GM19395 (cell line): ENCODE measurements around the gene BMAL1.
"Not testable (repeated sequence)": the region's sequence is repeated elsewhere in the genome, so short reads cannot be mapped to it uniquely, and the experiment has no call there.

Experiments used
- ATAC-seq: cut with Tn5 transposase; IDR thresholded peaks from one replicate; pipeline ENCODE4 v1.9.1; 2021; ENCODE audit warnings: mild to moderate bottlenecking, moderate library complexity; ENCODE audit not compliant: unreplicated experiment

Gene BMAL1

DNA sequence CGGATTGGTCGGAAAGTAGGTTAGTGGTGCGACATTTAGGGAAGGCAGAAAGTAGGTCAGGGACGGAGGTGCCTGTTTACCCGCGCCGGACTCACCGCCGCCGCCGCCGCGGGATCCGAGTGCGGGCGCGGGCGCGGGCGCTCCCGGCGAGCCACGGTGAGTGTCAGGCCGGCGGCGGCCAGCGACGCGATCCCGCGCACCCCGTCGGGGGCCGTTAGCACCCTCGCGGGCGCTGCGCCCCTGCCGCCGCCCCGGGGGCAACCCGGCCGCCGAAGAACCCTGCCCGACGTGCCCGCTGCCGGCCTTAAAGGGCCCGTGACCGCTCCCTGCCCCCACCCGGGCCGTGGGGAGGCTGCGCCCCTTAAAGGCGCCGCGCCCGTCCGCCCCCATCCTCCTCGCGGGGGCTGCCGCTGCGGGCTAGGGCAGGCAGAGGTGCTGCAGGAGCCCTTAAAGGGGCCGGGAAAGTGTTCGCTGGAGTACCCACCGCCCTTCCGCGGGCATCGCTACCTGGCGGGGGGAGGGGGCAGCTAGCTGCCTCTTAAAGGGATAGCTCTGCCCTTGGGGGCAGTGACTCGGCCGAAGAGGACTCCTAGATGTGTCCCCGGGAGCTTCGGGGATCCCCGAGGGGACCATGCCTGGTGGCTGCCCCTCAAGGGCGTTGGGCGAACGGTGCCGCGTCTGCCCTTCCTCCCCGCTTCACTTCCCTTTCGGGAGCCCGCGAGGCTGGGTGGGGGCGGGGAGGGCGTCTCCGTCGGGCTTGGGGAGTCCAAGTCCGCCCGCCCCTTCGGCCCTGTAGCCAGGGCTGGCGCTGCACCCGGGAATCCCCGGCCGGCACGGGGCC, at the start of gene BMAL1:
Gene BMAL1 (plus strand): TSS at position 23 of the 841 bp plus-strand sequence. CDS start 76,519 bp downstream, outside the sequence.
- ATAC-seq, result peak; percentile 22

DNA sequence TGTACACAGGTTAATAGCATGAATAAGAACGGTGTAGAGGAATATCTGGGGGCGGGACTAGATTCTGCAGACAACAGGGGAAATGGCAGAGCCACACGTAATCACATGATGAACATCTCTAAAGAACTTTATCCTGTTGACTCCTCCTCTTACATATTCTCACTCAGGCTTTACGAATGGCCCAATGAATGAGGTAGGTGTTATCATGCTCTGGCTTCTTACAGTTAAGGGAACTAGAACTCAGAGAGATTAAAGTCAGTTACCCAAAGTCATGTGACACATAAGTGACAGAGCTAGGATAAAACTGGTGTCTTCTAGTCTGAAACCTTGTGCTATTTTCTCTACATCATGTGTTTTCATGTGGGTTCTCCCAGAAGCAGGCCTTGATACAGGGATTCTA, 49.0 kb upstream of the BMAL1 start:
- ATAC-seq, result no peak

DNA sequence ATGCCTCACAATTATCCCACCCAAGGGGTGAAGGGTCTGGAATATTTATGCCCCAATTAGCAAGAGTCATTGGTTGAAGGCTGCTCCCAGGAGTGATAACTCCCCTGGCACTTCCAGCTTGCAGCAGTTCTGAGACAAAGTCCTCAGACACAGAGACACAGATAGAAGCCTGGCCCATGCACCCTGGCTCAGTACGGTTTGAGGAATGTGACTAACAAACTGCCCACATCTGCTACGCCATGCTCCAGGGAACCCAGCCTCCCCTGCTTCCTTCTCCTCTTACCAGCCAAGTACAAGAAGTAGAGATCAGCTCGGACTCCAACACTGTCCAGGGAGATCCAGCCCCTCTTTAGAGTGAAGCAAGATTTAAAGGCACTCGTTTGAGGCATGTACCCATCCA, 48.5 kb upstream of the BMAL1 start:
- no peak for ATAC-seq

DNA sequence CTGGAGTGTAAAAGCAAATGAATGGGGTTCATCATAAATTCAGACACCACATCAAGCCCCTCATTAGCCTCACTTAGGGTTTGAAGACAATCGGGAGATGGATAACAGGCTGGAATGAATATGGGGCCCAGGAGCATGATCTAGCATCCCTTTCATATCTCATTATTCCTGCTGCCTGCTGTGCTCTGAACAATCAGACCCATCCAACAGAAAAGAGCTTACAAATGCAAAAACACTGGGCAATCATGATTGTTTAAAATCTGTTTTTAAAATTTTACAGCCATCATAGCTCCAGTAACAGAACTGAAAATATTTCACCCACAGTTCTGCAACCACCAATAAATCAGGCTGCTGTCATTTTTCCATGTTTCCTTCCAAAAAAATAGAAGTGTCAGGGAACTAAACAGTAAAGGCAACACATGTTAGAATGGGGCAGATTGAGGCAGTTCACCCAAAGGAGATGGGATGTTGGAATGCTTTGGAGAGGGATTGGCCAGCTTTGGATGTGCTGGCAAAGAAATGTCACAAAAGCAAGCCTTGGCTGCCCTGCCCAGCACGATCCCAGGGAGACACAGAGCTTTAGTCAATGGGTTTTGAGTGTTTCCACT, 47.8 kb upstream of the BMAL1 start:
- no peak for ATAC-seq

DNA sequence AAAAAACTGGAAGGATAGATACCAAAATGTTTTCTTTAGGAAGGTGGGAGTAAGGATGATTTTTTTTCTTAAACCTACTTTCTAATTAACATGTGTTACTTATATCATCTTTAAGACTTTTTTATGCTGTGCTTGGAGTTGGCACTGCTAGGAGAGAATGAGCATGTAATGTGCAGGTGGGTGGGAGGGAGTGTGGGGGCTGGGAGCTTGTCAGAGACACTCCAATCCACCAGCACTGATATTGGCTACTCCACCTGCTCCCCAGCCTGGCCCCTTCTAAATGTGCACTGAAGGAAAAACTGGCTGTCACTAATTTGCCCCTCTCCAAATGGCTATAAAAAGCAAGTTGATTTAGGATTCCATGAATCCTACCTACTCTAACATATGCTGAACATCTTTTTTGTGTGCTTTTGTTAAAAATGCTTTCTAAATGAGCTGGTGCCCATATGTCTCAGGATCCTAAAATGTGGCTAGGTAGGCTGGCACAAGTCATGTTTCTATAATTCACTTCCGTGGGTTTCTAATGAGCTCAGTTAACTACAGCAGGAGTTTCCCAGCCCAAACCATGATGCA, 44.3 kb upstream of the BMAL1 start:
- no peak for ATAC-seq

DNA sequence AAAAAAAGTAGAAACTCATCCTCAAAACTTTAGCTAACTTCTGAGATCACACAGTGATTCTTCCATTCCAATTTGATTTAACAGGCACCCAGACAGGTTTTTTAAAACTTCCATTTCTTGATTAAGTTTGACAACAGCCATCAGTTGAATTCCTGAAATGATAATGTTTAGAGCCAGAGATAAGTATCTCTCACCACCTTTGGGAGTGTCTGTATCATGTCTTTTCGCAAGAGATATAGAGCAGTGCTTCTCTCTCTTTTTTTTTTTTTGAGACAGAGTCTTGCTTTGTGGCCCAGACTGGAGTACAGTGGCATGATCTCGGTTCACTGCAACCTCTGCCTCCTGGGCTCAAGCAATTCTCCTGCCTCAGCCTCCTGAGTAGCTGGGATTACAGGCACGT, 41.7 kb upstream of the BMAL1 start:
- ATAC-seq, result no peak

DNA sequence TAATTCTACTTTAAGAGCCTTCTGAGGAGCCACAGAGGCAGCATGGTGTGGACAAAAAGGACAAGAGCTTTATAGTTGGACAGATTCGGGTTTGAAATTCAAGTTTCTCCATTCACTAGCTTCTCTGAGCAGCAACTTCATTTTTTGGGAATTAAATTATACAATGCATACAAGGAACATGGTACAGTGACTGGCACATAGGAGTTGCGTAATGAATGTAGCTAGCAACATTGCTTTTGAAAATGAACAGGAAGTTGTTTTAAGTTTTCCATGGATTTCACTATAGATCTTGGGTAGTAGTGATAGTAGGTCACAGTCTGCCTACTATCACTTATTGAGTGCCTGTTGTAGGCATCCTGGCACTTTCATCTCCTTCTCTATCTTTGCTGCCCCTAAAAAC, 41.0 kb upstream of the BMAL1 start:
- no peak for ATAC-seq

DNA sequence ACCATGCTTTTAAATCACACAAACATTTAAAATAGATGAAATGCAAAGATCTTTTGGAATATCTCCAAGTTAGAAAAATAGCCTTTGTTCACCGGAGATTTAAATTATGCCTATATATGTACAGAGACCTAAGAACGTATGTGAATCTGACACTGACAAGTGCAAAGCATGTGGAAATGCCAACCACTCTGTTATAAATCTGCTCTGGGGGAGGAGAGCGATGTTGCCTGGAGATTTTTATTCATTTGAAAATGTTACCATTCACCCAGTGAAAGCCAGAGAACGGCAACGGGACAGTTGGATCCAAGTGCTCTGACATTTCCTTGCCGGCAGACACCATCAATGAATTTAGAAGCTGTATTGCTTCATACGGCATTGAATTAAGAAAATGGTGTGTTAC, 39.8 kb upstream of the BMAL1 start:
- no peak for ATAC-seq

DNA sequence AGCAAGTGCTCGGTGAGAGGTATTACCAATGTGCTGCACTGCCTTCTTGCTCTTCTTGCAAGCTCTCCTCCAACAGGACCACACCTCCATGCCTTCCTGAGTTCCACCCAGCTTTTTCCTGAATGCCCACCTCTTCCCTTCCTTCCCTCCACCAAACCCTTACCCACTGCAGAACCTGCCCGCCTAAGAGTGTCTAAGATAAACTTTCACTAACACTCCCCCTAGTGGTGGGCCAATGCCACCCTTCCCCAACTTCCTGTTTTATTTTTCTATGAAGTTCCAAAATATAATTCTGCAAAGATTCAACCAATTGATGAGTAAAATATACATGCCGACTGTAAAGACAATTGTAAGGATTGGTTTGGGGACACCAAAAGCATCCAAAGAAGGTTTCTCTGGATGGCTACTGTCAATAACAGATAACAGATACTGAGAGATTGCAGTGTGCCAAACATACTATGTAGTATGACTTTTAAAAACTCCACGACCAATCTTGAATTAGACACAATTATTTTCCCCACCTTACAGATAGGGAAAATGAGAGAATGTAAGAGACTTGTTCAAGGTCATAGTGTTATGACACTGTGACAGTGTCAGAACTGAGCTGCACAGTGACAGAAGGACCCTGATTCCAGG, 38.6 kb upstream of the BMAL1 start:
- peak; percentile 87 for ATAC-seq

DNA sequence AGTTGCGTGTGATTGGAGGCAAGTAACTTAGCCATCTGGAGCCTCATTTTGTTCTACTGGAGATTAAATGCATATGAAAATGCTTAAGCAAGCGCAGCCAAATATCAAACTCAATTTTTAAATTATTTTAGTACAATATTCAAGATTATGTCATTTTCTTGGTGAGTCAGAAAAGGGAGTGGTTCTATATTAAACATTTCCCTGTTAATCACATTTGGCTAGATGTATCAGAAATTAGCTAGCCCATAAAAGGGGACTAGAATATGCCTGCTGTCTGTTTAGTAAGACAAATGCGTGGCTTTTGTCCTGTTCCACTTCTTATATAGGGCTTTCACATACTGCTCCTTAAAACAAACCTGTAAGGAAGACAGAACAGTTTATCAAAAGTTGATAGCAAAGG, 35.0 kb upstream of the BMAL1 start:
- ATAC-seq, result no peak

DNA sequence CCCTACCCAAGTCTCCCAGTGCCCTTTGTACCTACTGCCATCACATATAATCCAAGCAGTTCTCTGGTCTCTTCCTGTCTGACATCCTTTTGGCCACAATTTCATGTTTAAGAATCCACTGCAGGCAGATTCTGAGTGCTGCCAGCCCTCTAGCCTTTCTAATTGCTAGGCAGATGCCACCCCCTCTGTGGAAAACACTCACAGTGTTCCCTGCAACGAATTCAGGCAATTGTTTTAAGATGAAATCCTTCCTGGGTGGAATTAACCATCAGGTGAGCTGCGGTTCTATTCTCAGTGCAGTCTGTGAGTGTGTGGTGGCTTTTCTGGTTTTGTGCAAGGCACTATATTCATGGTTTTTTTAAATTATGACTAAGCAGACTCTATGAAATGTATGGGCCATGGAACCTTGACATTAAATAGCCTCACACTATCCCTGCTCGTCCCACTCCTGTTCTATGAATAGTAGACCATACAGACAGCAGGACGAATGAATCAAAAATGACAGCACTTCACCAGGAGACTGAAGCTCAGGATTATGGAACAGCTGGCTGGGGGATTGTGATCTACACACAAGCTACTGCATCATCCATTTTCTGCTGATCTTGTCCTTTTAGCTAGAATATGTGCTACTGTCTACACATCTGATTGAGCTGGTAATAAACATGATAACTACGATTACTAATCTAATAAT, 29.8 kb upstream of the BMAL1 start:
- ATAC-seq, result no peak

DNA sequence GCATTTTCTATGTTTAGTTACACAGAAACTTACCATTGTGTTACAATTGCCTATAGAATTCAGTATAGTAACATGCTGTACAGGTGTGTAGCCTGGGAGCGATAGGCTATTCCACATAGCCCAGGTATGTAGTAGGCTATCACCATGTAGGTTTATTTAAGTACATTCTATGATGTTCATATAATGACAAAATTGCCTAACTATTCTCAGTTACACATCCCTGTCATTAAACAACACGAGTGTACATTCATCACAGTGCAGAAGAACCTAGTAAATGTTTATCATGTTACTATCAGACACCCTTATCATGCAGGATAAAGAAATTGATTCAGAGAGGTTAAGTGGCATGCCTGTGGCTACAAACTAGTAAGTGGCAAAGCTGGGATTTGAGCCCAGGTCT, 28.4 kb upstream of the BMAL1 start:
- ATAC-seq, result no peak

DNA sequence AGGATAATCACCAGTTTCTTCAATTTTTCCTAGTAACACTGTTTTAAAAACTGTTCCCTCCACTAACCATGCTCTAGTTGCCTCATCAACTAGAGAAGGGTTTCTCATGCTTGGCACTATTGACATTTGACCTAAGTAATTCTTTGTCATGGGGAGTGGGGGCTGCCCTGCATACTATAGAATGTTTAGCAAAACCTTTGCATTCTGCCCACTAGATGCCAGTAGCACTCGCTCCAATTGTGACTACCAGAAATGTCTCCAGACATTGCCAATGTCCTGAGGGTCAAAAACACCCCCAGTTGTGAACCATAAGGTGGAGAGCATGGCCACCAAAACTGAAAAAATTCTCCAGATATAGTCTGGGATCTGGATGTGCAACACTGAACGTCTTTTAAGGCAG, 27.6 kb upstream of the BMAL1 start:
- no peak for ATAC-seq

DNA sequence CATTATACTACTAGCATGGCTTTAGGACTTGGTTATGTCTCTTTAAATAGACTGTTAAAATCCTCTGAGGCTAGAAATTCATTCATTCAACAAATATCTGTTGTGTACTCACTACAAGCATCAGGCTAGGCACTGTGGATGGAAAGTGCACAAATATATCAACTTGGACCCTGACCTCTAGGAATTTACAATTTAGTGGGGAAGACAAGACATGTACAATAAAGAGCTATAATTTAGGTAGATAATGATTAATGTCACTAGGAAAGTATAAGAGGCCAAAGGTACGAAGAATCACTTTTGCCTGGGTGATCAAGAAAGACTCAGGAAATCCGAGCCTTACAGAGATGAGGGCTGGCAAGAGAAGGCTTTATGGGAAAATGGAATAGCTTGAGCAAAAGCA, 25.6 kb upstream of the BMAL1 start:
- no peak for ATAC-seq

DNA sequence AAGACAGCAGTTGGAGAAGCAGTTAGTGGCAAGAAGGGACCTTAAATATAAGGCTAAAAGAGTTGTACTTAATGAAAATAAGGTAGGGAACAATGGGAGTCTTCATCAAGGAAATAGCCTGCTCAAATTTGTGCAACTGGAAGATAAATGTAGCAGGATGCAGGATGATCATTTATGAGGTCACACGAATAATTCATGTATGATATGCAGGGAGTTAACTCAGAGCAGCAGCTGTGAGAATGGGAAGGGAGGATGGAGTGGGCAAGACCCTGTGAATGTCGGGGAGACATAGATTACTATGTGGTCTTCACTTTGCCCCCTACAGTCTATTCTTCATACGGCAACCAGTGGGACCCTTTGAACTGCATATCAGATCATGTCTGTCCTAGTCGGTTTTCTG, 25.2 kb upstream of the BMAL1 start:
- no peak for ATAC-seq

DNA sequence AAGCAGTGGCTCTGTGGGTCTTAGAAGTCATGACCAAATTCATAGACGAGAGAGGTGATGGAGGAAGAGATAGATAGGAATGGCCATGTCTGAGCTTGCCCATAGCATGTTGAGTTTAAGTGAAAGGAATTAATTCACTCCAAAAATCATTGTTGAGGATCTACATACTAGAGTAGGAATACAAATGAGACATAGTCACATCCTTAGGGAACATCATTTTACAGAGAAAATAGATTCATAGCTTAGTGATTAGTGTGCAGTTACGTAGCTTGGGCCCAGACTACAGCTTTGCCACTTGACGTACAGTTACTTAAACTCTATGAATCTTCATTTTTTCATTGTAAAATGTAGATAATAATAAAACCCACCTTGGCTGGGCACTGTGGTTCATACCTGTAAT, 21.4 kb upstream of the BMAL1 start:
- no peak for ATAC-seq

DNA sequence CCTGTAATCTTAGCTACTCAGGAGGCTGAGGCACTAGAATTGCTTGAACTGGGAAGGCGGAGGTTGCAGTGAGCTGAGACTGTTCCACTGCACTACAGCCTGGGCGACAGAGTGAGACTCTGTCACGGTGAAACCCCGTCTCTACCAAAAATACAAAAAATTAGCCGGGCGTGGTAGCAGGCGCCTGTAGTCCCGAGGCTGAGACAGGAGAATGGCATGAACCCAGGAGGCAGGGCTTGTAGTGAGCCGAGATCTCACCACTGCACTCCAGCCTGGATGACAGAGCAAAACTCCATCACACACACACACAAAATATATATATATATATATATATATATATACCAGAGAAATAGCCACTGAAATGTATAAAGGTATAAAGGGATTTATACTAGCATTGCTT, 19.5 kb upstream of the BMAL1 start:
- ATAC-seq, result not testable (repeated sequence)

DNA sequence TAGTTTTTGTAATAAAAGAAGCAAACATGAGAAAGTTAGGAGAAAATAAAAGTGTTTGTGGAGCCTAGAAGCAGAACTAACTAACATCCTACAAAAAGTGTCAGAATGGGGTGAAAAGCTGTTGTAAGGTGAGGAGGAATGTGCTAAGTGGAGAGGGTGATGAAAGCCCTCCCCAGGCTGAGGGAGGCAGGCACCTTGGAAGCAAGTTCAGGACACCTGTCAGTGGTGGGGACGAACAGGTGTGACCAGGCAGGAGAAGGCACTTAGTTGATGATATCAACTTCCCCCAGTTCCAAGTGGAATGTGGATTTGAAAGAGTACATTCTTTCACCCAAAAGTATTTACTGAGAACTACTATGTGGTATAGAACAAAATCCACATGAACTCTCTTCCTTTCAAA, 18.7 kb upstream of the BMAL1 start:
- ATAC-seq, result no peak

DNA sequence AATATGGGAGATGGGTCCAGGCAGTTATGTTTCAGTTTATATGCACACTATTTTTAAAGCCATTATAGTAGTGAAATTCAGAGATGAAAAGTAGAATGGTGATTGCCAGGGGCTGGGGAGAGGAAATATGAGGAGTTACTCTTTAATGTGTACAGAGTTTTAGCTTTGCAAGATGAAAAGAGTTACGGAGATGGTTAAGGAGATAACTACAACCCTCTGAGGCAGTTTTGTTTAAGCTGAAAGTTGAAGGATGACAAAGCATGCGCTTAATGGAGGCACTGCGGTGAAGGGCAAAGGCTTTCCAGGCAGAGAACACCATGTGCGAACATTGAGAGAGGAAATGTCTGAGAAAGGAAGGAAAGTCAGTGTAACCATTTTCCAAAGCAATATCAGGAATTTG, 18.2 kb upstream of the BMAL1 start:
- no peak for ATAC-seq

DNA sequence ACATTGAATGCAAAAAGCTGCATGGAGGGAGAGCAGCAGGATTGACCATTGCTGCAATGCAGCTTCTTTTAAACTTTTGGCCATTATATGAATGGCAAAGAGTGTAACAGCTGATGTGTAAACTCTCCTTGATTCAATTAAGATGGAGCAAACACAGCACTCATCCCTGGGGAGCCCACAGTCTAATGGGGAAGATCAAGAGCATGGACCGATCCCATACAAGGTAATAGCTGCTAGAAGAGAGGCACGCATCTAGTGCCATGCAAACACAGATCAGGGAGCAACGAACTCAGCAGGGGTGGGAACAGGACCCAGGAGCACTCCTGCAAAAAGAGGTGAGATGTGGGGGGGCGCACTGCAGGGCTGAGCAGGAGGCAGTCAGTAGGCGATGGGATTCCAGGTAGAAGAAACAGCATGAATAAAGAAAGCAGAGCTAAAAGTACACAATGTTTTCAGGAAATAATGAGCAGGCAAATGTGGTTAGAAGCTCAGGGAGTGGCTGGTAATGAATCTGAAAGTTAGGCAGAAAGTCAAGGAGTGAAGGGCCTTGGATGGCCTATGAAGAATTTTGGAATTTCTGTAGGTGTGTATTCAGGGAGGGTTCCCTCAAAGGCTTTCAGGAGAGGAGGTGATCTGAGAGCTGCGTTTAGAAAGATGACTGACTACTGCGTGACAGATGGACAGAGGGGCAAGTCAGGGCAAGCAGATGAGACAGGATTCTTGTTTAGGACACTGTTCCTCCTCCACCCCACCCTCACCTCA, 17.2 kb upstream of the BMAL1 start:
- no peak for ATAC-seq
